ENCODE results near the gene APC. TPM values are rescaled to one million over a fixed set of nuclear protein-coding genes. Genes with fewer than 3 reads are reported as not detected.
A peak's percentile ranks its signal among the peaks of the same experiment; 100 is the strongest.

The APC gene
- total RNA-seq, 1 donor from 2014 or later, result 20.4 TPM

DNA sequence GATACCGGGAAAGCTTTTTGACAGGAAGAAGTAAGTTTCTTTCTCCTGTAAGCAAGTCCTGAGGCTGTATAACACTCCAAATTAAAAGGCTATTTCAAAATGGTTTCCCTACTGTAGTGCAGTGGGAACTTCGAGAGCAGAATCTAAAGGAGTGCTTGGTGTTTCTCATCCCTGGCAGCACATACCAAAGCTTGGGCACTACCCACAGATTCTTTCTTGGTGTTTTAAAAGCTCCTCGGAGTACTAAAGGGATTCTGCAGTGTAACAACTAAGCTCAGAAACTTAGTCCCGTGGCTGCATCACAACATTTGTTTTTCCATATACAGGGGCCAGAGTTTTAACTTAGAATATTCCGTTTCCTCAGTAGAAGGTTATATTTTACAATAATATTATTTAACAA, 5.6 kb upstream of the APC start:
- intact Hi-C loops (cut with micrococcal nuclease), result loop anchor here (10.0 kb wide), 1 partner anchor 997 kb away; no protein-coding TSS in a partner anchor
- H3K4me3 Mint-ChIP-seq, result no peak overlapping the region

DNA sequence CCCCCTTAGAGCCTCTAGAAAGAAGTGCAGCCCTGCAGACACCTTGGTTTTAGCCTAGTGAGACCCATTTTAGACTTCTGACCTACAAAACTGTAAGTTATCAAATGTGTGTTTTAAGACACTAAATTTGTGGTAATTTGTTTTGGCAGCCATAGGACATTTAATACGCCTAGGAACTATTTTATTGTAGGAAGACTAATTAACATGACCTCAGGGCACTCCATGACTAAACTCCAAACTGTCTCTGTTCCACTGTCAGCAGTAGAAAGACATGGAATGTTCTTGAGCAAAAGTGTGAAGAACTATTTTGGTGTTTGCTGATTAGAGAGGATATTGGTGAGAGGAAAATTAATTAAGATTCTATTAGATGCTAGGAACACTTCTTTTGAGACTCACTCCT, 4.1 kb upstream of the APC start:
- Mint-ChIP-seq H3K4me3 (no peak overlapping the region), H3K9me3 (no peaks in the 10 kb centered on the region), H3K27me3 (peaks cover 4% of the 10 kb centered on the region), H3K27ac (no peak overlapping the region), H3K4me1 (peaks cover 13% of the 10 kb centered on the region), H3K36me3 (ENCODE audit: low read depth) (no peaks in the 10 kb centered on the region)
- intact Hi-C loops (cut with micrococcal nuclease), result loop anchor here (10.0 kb wide), 1 partner anchor 999 kb away; no protein-coding TSS in a partner anchor
- DNase-seq, result no peak

More for the DNA sequence above, 5.6 kb upstream of the APC start:
- peak; percentile 38 for DNase-seq
- Mint-ChIP-seq H3K27me3 (peaks cover 2% of the 10 kb centered on the region), H3K27ac (no peak overlapping the region), H3K9me3 (no peaks in the 10 kb centered on the region), H3K36me3 (ENCODE audit: low read depth) (no peaks in the 10 kb centered on the region), H3K4me1 (peaks cover 1% of the 10 kb centered on the region)

DNA sequence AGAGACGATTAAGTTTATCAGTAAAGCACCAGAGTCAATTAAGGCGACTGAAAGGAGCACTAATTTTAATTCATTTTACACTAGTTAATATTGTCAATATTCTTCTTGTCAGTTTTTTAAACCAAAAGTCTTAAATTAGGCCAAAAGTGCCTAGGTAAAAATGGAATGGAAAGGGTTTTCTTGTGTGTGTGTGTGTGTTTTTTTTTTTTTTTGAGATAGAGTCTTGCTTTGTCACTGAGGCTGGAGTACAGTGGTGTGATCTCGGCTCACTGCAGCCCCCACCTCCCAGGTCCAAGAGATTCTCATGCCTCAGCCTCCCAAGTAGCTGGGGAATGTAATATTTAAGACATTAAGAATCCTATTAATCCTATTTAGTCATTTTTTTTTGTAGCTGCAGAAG, 3.1 kb upstream of the APC start:
- intact Hi-C loops (cut with micrococcal nuclease), result loop anchor here (10.0 kb wide), 1 partner anchor 1000 kb away; no protein-coding TSS in a partner anchor
- Mint-ChIP-seq H3K4me3 (no peak overlapping the region), H3K36me3 (ENCODE audit: low read depth) (no peaks in the 10 kb centered on the region), H3K27me3 (peaks cover 2% of the 10 kb centered on the region), H3K9me3 (no peaks in the 10 kb centered on the region), H3K27ac (no peak overlapping the region), H3K4me1 (peaks cover 11% of the 10 kb centered on the region)
- no peak for DNase-seq

DNA sequence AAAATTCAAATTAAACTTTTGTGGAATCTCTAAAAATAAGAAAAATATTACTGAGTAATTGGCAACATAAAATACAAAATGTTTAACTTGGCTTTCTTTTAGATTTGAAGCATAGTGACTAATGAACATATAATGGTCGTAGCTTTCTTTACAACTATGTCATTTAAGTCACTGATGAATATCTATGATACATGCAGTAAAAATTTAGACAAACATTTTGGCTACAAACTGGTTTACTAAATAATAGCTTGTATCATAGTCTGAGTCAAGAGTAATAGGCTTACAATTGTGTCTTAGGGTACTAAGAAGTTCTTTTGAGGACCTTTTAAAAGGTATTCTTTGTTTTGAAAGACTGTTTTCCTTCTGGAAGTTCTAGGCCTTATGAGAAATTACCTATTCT, 2.0 kb upstream of the APC start:
- intact Hi-C loops (cut with micrococcal nuclease), result loop anchor here (10.0 kb wide), 1 partner anchor 1001 kb away; no protein-coding TSS in a partner anchor
- Mint-ChIP-seq H3K36me3 (ENCODE audit: low read depth) (no peaks in the 10 kb centered on the region), H3K27me3 (peaks cover 2% of the 10 kb centered on the region), H3K4me1 (peaks cover 11% of the 10 kb centered on the region), H3K27ac (no peak overlapping the region), H3K9me3 (no peaks in the 10 kb centered on the region), H3K4me3 (no peak overlapping the region)
- no peak for DNase-seq

DNA sequence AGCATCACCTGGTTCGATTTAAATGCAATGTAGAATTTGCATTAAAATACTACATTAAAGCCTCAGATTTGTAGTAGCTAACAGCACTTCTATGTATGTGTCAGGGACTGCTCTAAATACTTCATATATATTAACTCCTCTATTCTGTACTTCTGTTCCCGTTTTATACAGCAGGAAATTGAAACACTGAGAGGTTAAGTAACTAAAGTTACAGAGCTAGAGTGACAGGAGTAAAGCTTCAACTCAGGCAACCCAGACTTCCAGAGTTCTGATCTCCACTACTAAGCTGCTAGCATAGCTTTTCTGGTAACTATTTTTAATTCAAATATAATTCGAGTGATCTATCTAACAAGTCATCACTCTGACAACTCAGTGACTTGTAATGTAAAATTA, 619 bp upstream of the APC start:
- no peaks in the 10 kb centered on the region for H3K9me3 Mint-ChIP-seq
- H3K27ac Mint-ChIP-seq, result no peak overlapping the region
- intact Hi-C loops (cut with micrococcal nuclease), result loop anchor here (1.0 to 10.0 kb wide), 2 partner anchors 30 to 1002 kb away; no protein-coding TSS in a partner anchor
- peaks cover 11% of the 10 kb centered on the region for H3K4me1 Mint-ChIP-seq
- no peaks in the 10 kb centered on the region for H3K36me3 Mint-ChIP-seq (ENCODE audit: low read depth)
- DNase-seq, result peak; percentile 22
- peaks cover 2% of the 10 kb centered on the region for H3K27me3 Mint-ChIP-seq
- H3K4me3 Mint-ChIP-seq, result peak overlapping the region; percentile 92

DNA sequence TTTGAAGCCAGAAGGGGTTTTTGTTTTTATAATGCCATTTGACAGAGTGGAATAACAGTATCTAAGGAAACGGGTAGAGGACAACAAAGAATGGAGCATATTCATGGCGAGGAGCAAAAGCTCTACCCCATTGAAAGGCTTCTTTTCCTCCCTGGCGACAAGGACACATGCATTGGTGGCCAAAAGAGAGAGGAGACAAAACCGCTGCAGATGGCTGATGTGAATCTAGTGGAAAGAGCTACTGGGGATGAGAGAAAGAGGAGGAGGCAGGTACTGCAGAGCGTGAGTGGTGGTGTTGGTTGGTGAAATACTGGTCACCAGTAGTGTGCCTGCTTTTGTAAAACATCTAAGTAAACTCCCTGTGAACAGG, 491 bp downstream of the APC start:
- no peaks in the 10 kb centered on the region for H3K36me3 Mint-ChIP-seq (ENCODE audit: low read depth)
- peak; percentile 59 for DNase-seq
- peaks cover 2% of the 10 kb centered on the region for H3K27me3 Mint-ChIP-seq
- intact Hi-C loops (cut with micrococcal nuclease), result loop anchor here (10.0 kb wide), 1 partner anchor 1003 kb away; no protein-coding TSS in a partner anchor
- peak overlapping the region; percentile 92 for H3K4me3 Mint-ChIP-seq
- no peaks in the 10 kb centered on the region for H3K9me3 Mint-ChIP-seq
- peaks cover 11% of the 10 kb centered on the region for H3K4me1 Mint-ChIP-seq
- peak overlapping the region; percentile 80 for H3K27ac Mint-ChIP-seq

DNA sequence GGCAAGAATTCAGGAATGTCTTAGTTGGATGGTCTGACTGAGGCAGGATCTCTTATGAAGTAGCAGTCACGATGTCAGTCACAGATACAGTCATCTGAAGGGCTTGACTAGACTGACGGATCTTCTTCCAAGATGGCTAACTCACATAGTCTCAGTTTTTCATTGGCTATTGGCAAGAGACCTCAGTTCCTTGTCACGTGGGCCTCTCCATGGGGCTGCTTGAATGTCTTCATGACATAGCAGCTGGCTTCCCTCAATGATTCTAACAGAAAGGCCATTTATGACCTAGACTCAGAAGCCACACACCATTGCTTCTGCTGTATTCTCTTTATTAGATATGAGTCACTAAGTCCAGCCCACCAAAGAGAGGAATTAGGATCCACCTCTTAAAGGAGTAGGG, 4.7 kb downstream of the APC start:
- H3K27ac Mint-ChIP-seq, result no peak overlapping the region

DNA sequence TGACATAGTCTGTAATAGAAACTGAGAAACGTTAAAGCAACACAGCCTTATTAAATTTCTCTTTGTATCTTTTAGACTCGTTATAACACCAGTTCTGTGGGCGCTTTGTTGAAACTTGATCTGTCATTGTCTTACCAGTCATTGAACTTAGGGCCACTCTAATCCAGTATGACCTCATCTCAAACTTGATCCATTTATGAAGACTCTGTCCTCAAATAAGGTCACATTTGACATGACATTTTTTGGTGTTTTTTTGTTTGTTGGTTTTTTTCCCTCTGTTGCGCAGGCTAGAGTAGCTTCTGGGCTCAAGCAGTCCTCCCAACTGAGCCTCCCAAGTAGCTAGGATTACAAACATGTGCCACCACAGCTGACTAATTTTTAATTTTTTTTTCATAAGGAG, 5.9 kb downstream of the APC start:
- DNase-seq, result no peak
- H3K4me3 Mint-ChIP-seq, result no peak overlapping the region
- no peaks in the 10 kb centered on the region for H3K36me3 Mint-ChIP-seq (ENCODE audit: low read depth)
- intact Hi-C loops (cut with micrococcal nuclease), result no loop called here
- no peaks in the 10 kb centered on the region for H3K9me3 Mint-ChIP-seq
- H3K4me1 Mint-ChIP-seq, result peaks cover 3% of the 10 kb centered on the region
- no peaks in the 10 kb centered on the region for H3K27me3 Mint-ChIP-seq
- no peak overlapping the region for H3K27ac Mint-ChIP-seq

More for the DNA sequence above, 4.7 kb downstream of the APC start:
- DNase-seq, result no peak
- peaks cover 1% of the 10 kb centered on the region for H3K27me3 Mint-ChIP-seq
- H3K4me1 Mint-ChIP-seq, result peaks cover 12% of the 10 kb centered on the region
- H3K9me3 Mint-ChIP-seq, result no peaks in the 10 kb centered on the region
- H3K36me3 Mint-ChIP-seq (ENCODE audit: low read depth), result no peaks in the 10 kb centered on the region
- H3K4me3 Mint-ChIP-seq, result no peak overlapping the region
- intact Hi-C loops (cut with micrococcal nuclease), result no loop called here

DNA sequence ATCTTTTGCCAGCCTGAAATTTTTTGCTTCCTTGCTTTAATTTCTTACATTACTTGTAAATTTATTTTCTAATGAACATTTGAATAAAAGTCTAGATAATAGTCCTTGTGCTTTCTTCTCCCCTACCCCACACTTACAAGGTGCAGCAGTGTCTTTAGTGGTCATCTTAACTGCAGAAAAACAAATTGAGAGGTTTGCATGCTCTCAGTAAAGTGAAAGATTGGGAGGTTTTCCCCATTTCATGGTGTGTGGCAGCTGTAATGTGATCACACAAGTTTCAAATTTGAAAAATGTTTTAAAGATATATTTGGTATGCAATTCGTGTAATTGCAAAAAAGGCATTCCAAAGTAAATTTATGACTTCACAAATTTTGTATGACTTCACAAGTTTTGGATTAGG, 14.7 kb downstream of the APC start:
- intact Hi-C loops (cut with micrococcal nuclease), result no loop called here
- no peak for DNase-seq
- Mint-ChIP-seq H3K4me3 (no peak overlapping the region), H3K4me1 (no peaks in the 10 kb centered on the region), H3K27ac (no peak overlapping the region), H3K36me3 (ENCODE audit: low read depth) (peaks cover 2% of the 10 kb centered on the region), H3K27me3 (no peaks in the 10 kb centered on the region), H3K9me3 (no peaks in the 10 kb centered on the region)

DNA sequence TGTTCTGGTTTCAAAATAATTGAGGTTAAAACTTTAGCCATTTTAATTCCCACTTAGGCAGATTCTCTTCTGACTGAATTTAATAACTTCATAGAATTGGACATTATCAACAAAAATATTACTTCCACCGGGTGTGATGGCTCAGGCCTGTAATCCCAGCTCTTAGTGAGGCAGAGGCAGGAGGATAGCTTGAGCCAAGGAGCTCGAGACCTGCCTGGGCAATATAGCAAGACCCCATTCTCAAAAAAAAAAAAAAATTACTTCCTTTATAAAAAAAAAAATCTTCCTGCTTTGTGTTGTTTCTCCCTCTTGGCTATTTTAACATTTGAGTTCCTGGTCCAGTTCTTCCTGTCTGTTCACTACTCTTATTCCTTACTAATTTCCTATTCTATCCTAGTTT, 18.0 kb downstream of the APC start:
- Mint-ChIP-seq H3K9me3 (no peaks in the 10 kb centered on the region), H3K27ac (no peak overlapping the region), H3K4me3 (no peak overlapping the region), H3K36me3 (ENCODE audit: low read depth) (peaks cover 9% of the 10 kb centered on the region), H3K27me3 (no peaks in the 10 kb centered on the region), H3K4me1 (peaks cover 2% of the 10 kb centered on the region)
- intact Hi-C loops (cut with micrococcal nuclease), result loop anchor here (2.0 kb wide), 1 partner anchor 581 kb away; no protein-coding TSS in a partner anchor
- no peak for DNase-seq

DNA sequence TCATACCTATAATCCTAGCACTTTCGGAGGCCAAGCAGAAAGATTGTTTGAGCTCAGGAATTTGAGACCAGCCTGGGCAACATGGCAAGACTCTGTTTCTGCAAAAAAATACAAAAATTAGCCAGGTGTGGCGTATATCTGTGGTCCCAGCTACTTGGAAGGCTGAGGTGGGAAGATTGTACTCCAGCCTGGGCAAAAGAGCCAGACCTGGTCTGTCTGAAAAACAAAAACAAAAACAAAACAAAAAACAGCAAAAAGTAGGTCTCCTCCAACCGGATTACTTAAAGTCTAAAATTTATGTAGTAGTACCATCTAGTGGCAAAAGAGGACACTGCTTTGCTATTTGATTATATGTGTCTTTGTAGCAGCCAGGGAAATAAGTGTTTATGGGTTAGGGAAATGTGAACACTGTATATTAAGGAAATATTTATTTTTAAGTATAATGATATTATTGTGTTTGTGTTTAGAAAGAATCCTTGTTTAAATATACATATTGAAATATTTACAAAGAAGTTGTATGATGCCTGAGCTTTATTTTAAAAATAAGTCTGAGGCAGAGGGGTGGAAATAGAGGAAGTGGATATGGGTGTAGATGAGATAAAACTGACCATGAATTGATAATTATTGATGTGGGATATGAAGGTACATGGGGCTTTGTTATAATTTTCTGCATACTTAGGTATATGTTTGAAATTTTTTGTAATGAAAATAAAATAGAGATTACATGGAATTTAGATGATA, 20.0 kb downstream of the APC start:
- H3K27ac Mint-ChIP-seq, result no peak overlapping the region
- intact Hi-C loops (cut with micrococcal nuclease), result loop anchor here (1.0 to 2.0 kb wide), 3 partner anchors 66 to 583 kb away; no protein-coding TSS in a partner anchor
- no peaks in the 10 kb centered on the region for H3K27me3 Mint-ChIP-seq
- peaks cover 2% of the 10 kb centered on the region for H3K4me1 Mint-ChIP-seq
- no peak overlapping the region for H3K4me3 Mint-ChIP-seq
- DNase-seq, result peak; percentile 65
- H3K9me3 Mint-ChIP-seq, result no peaks in the 10 kb centered on the region
- peaks cover 9% of the 10 kb centered on the region for H3K36me3 Mint-ChIP-seq (ENCODE audit: low read depth)

DNA sequence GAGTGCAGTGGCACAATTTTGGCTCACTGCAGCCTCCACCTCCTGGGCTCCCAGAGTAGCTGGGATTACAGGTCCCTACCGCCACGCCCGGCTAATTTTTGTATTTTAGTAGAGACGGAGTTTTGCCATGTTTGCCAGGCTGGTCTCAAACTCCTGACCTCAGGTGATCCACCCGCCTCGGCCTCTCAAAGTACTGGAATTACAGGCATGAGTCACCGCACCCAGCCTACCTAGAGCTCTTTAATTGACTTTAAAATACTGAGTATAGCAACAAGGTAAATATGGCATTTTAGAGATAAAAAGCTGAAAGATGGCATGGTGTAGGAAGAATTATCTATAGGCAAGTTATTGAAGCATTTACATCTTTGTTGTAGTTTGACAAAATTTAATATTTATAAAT, 21.0 kb downstream of the APC start:
- intact Hi-C loops (cut with micrococcal nuclease), result no loop called here
- H3K4me3 Mint-ChIP-seq, result no peak overlapping the region
- H3K36me3 Mint-ChIP-seq (ENCODE audit: low read depth), result peaks cover 9% of the 10 kb centered on the region
- no peaks in the 10 kb centered on the region for H3K9me3 Mint-ChIP-seq
- H3K4me1 Mint-ChIP-seq, result peaks cover 2% of the 10 kb centered on the region
- no peak for DNase-seq
- H3K27me3 Mint-ChIP-seq, result no peaks in the 10 kb centered on the region
- H3K27ac Mint-ChIP-seq, result no peak overlapping the region

DNA sequence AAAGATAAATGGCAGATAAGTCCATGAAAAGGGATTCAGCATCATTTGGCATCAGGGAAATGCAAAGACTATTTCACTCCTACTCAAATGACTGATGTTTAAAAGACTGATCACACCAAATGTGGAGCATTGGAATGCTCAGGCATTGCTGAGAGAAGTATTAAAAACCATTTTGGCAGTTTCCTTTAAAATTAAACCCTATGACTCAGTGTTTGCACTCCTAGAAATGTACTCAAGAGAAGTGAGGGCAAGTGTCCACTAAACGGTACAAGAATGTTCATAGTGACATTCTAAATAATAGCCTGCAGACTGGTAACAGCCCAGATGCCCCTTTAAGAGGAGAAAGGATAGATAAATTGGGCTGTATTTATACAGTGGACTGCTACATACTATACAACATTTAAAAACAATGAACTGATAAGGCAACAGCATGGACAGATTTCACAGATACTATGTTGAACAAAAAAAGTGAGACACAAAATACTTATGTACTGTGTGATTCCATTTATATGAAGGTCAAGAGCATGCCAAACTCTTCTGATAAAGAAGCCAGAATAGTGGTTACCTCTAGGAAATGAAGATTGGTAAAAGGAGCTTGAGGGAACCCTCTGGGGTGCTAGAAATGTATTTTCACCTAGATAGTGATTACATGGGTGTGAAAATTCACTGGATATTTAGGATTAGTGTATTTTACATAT, 24.6 kb downstream of the APC start:
- Mint-ChIP-seq H3K36me3 (ENCODE audit: low read depth) (peaks cover 6% of the 10 kb centered on the region), H3K4me1 (peaks cover 2% of the 10 kb centered on the region), H3K27ac (no peak overlapping the region), H3K4me3 (no peak overlapping the region), H3K9me3 (no peaks in the 10 kb centered on the region), H3K27me3 (no peaks in the 10 kb centered on the region)
- intact Hi-C loops (cut with micrococcal nuclease), result no loop called here
- no peak for DNase-seq

DNA sequence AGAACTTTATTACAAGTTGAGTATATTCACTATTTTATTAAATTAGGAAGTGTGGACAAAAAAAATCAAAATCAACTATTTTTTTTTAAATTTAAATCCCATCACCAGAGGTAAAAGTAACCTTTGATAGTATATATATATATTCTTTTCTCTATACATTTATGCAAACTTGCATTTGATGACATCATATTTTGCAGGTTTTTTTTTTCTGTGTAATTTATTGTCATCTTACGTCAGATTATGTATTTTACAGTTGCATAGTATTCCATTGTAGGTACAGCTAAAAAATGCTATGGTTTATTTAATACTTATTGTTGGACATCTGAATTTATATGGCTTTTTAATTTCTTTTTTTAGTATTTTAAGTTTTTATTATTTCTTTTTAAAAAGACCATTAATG, 25.5 kb downstream of the APC start:
- DNase-seq, result no peak
- Mint-ChIP-seq H3K9me3 (no peaks in the 10 kb centered on the region), H3K27ac (no peak overlapping the region), H3K4me3 (no peak overlapping the region), H3K27me3 (no peaks in the 10 kb centered on the region), H3K4me1 (no peaks in the 10 kb centered on the region), H3K36me3 (ENCODE audit: low read depth) (peaks cover 6% of the 10 kb centered on the region)
- intact Hi-C loops (cut with micrococcal nuclease), result no loop called here
